Middle frontal gyrus (tissue), 1 donor: ENCODE data around the gene SKP1.

Experiments used
- DNase-seq: peaks from one replicate; pipeline ENCODE4 v3.0.0-alpha.2; 2015; ENCODE audit warnings: low spot score; ENCODE audit errors: extremely low spot score

The SKP1 gene

DNA sequence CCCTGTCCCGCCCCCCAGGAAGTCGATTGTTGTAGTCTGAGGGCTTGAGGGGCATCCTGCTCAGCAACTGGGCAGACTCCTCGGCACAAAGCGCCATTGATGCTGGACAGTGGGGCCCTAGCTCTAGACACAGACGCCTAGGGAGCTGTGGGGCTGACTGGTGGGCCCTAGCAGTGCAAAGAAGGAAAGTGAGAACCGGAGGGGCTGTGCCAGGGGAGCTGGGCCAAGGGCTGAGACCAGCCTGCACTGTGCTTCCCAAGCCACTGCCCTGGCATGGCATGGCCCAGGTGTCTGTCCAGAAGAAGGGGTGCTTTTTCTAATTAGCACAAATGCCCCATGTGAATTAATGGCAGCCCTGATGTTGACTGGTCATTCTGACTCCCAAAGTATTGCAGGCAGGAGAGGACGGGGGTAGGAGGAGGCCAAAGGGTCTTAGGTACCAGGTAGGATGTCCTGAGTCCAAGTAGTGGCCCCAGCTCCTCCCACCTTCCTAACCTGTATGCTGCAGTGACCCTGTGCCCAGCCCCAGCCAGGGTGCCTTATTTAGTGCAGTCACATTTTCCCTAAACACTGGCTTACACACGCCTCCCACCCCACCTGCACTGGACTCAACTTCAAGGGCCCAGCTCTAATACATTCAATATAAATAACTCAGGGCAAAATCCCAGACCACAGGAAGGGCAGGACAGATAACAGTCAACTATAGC is 46.4 kb downstream of the SKP1 start:
- DNase-seq = no peak

DNA sequence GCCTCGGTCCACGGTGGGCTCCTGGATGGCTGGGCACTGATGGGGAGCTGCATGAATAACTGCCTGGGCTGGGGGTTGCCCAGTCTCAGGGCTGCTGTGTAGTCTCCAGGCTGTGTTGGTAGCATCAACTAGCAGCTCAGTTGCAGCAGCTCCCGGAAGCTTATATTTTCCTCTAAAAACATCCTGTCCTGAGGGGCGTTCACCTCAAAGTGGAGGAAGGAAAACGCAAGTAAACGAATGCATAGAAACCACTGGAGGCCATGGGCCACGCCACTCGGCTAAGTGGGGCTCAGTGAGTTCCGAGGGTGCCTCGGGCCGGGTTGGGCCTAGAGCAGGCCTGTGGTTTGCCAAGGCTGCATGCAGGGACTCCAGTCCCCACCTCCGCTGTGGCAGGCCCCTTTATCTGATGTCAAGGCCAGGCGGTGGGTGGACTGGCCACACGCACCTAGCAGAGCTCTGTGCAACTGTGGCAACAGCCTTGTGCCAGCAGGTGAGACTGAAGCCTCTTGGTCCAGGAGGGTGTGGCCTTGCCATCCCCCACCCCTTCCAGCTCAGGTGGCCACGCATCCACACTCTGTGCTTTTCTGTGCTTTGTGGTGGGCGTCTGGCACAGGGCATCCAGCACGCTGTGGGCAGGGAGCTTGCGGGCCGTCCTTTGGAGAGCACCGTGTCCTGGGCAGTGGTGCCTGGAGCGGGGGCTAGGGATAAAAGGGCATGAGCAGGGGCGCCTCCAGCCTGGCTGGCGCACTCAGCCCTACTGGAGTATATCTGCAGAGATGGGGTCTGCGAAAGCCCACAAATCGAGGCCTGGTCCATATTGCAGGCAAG is 47.1 kb downstream of the SKP1 start:
- DNase-seq = no peak

DNA sequence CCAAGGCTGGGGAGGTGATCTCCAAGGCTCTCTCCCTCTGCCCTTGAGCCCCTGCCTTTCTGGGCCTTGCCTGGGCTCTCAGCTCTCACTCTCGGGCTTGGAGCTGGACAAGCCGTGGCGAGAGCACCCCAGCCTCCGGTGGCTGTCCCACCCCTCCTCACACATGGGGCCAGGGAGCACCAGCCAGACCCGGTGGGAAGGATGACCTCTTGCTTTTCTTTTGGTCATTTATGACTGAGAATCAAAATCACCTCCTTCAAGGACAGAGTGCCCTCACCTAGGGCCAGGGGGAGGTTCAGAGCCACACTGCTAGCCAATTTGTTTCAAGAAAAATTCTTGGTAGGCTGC is 48.1 kb downstream of the SKP1 start:
- no peak for DNase-seq

DNA sequence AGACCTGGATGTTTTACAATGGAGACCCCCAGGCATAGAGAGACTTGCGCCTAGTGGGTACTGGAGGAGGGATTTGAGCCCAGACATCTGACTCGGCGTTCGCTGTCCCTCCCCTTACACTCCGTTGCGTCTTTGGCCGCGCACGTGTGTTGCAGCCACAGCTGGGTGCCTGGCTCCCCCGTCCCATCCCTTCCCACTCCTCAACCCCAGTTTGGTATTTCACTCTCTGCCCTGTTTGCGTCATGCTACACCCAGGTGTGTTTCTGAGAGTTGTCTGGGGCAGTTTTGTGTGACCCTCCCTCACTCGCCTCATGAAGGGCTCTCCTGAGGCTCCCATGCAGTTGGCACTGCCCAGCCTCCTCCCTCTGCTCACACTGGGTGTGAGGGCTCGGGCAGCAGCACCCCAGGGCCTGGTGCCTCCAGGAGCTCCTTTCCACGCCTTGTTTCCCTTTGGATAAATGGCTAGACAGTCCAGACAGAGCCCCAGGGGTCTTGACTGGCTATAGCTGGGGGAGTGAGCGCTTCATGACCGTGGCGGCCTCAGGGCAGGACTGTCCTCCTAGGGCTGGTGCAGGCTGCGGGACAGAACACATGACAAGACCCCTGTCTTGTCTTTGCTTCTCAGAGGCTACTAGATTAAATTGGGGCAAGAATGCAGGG is 48.6 kb downstream of the SKP1 start:
- no peak for DNase-seq

DNA sequence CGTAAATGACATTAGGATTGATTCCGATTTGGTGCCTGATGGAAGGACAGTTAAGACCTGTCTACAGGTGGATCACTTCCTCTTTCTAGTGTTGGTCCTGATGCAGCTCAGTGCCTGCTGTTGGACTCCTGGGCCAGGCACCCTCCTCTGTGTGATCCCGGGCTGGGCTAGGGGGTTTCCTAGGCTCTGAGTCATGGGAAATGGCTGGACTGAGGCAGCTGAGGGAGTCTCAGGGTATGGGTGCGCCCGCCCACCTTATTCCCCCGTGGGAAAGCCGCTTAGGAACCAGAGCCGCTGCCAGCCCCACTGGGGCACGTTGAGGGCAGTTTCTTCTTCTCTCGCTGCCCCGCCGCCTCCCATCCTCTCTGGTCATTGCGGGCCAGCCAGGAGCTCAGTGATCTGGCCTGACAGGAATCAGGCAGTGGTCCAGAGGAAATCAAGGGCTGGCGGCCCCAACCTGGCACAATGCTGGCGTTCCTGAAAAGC is 49.3 kb downstream of the SKP1 start:
- no peak for DNase-seq

DNA sequence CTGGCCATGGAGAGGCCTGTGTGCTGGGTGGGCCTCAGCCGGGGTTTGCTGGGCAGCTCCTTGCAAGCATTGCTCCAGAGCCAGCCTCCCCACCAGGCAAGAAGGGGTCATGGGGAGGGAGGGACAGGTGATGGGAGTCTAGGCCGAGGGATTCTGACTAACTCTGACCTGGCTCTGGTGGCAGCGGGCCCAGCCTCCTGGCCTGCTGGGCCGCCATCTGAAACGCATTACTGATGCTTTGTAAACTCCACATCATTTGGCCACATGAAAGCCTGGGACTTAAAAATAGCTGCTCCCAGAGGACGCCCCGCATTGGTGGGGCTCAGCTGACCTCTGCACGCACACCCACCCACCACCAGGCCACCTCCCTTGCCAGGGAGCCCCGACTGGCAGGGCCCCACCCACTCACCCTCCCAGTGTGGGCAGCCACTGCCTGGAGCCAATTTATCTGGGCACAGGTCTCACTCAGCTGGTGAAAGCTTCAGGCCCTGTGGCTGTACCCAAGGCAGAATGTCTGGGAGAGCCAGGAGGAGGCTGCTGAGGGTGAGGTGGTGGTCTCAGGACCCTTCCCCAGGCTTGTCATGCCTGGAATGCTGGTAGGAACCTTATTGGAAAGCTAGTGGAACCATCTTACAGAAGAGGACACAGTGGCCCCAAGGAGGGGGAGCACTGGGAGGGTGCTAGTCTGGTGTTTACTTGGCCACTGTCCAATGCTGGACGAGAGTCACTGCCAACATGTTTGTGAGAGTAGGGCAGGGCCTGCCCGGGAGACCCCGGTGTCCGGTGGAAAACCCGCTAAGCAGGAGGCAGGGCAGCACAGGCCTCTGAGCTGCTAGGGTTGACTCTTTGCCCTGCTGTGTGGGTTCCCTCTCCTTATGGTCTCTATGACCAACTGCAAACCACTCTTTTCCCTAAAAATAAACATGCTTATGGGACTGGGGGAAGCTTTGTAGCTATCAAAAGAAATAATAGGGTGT is 51.4 kb downstream of the SKP1 start:
- no peak for DNase-seq

DNA sequence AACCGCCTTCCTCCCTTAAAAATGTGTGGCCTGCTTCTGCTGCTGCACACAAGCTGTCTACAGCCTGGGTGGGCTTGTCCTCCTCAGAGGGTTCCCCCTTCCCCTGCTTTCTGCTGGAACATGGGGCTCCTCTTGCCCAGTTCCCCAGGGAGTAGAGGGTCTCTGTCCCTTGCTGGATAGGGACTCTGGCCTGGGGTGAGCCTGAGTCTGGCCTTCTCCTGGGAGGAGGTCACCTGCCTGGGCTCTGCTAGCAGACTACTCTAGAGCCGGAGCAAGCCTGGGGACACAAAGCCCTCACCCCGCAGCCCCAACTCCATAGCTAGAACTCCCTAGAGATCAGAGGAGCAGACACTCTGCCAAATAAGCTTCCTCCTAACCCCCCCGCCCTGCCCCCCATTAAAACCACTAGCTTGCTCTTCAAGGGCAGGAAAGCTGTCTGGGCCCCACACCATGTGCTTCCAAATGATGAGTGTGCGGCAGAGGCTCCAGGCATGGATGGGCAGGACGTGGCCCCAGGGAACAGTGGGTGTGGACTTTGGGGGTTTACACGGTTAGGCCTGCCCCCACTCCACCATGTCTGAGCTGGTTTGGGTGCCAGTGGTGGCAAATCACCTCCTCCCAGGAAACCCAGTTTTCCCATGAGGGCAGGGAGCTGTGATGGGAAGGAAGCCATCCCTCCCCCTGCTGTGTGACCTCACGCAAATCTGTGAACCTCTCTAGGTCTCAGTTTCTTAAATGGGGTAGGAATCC is 52.3 kb downstream of the SKP1 start:
- DNase-seq = no peak

DNA sequence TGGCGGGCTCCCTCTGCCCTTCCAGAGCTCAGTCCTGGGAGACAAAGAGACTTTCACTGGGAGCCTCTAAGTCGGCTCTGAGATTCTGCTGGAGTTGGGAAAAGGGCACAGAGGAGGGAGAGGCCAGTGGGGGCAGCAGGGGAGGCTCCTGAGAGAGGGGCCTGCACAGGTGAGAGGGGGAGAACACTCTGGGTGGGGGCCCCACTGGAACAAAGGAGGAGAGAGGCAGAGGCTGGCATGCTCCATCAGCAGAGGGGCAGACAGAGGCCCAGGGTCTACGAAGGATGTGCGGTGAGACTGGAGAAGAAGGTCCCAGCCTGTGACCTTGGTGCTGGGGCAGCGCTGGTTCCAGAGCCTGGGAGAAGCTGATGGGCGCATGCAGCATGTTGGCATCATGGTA is 53.4 kb downstream of the SKP1 start:
- DNase-seq = no peak

DNA sequence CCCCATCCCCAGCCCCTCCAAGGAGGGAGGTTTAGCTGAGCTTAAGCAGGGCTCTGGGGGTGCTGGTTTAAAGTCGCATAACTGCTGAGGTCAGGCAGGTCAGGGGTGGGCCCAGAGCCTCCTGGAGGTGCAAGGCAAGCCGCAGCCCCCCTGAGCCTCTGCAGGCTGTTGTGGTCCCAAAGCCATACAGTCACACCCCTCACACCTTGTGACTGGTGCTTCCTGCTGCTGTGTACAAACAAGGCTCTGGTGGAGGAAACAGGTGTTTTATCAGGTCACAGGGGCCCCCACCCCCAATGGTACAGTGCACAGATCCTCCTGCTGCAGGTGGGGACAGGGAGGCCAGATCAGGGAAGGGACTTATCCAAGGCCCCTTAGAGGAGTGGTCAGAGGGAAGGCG is 54.2 kb downstream of the SKP1 start:
- no peak for DNase-seq

DNA sequence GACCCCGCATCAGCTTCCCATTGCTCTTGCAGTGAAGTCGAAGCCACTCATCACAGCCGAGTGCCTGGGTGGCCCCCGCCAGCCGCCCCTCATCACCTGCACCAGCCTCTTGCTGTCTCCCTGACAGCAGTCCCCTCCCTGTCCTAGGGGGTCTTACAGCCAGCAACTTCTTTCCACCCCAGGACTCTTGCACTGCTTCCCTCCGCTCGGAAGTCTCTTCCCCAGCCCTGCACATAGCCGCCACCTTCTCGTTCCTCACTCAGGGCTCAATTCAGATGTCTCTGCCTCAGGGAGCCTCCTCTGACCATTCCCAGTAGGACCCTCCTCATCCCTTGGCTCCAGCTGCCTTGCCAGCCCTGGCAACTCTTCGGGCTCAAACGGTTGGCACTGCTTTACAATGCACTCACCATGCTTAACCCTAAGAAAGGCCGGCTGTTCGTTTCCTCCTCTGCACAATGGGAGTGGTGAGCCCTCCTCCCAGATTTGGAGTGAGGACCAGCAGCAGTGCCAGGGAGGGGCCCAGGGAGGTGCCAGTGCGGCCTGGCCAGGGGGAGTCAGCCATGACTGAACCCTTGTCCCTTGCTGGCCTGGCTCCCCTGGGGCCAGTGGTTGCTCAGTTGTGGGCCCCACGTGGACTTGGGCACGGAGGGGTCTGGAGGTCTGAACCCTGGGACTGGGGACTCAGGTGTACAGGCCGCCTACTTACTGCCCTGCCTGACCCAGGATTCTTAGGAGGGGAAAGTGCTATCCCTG is 56.2 kb downstream of the SKP1 start:
- DNase-seq = no peak

DNA sequence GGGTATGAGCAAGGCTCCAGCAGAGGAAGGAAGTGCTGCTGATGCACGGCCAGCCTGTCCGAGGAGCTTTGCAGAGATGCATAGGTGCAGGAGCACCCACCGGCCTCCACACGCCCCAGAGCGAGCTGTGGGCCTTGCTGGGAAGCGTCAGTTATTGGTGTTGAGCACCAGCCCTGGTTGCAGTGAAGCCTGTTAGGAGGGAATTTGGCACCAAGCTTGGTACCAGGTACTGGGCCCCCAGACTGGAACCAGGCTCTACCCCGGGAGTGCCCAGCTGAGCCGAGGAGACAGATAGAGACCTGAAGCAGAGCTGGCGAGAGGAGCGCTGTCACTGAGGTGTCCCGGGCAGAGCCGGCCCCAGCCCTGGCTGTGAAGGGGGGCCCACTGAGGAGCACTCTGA is 57.0 kb downstream of the SKP1 start:
- no peak for DNase-seq

DNA sequence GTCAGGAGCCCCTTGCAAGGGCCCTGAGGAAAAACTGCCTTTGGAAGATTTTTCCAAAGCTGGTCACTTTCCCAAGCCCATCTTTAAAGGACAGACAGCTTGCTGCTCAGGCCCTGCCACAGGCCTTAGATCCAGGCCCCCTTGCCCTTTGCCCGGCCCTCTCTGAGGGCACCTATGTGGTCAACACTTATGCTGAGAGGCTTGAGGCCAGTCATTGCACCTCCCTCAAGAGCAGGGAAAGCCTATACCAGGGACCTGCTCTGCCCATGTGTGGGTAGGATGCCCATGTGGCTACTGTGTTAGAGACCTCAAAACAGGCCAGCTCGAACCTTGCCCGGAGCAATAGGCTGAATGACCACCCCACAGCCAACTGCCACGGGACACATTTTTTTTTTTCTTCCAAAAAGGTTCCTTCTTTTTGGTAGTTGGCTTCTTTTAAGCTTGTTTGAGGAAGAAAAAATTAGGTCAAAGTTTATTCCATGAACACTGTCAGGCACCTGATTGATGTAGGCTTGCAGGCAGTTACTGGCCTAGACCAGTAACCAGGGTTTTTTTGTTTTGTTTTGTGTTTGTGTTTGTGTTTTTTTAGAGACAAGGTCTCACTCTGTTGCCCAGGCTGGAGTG is 58.4 kb downstream of the SKP1 start:
- no peak for DNase-seq

DNA sequence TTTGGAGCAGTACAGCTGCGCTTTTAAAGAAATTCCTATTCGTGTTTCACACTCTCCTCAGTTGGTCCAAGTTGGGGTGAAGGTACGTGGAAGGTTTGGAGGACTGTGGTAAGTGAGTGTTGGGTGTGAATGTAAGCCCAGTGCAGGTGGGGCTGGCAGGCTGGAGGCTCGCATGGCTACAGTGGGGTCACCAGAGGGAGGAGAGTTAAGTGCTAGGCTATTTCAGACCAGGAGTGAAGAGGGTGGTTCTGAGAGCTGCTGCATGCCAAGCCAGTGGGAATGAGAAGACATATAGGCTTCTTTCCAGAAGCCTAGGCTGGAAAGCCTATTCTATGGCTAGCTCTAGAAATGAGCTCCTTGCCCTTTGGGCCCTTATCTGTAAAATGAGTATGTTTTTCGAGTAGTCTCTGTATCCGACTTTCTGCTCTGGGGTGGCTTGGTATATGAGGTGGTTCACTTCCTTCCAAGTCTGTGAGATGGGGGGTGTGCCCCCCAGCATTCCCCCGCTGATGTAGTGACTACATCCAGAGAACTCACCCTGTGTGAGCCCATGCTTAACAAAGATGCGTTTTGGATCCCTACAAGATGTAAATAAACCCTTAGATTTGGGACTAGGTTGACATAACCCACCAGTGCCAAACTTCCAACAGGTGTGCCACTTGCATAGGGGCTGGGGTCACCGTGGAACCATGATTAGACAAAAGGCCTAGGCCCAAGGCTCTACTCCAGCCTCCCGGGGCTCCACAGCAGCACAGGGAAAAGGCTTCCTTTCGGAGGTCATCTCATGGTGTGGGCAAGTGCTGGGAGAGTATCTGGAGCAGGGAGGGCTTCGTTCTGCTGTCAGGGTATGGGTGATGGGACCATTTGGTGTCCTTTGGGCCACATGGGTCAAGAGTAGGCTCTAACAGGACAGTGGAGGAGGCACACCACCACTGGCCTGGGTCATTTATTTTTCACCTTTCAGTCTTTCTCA is 59.7 kb downstream of the SKP1 start:
- DNase-seq = no peak

DNA sequence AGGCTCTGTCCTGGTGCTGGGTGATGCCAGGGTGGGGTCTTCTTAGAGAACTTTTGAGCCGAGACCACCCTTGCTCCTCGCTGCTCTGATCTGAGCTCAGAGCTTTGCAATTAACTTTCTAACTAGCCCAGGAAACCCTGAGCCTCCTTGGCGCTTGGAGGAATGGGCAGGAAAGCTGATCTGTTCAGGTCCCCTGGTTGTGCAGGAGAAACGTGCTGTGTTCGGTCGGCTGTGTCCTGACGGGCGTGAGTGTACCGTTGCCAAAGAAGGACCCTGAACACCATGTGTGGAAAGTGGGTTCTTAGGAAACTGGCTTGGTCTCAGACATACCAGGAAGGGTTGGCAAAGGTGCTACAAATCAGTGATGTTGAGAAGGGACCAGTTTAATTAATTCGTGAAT is 60.5 kb downstream of the SKP1 start:
- DNase-seq = no peak

DNA sequence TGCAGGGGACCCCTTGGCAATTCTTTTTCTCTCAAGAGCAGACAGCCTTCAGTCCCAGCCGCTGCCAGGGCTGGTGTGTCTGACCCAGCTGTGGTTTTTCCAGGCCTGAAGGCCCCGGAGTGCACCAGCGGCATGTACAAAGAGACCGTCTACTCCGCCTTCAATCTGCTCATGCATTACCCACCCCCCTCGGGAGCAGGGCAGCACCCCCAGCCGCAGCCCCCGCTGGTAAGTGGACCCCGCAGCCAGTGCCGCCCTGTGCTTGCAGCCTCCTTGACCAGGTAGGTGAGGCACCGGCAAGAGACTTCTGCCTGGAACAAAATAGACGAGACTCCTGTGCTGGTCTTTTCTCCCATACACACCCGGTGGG is 61.0 kb downstream of the SKP1 start:
- DNase-seq = no peak

DNA sequence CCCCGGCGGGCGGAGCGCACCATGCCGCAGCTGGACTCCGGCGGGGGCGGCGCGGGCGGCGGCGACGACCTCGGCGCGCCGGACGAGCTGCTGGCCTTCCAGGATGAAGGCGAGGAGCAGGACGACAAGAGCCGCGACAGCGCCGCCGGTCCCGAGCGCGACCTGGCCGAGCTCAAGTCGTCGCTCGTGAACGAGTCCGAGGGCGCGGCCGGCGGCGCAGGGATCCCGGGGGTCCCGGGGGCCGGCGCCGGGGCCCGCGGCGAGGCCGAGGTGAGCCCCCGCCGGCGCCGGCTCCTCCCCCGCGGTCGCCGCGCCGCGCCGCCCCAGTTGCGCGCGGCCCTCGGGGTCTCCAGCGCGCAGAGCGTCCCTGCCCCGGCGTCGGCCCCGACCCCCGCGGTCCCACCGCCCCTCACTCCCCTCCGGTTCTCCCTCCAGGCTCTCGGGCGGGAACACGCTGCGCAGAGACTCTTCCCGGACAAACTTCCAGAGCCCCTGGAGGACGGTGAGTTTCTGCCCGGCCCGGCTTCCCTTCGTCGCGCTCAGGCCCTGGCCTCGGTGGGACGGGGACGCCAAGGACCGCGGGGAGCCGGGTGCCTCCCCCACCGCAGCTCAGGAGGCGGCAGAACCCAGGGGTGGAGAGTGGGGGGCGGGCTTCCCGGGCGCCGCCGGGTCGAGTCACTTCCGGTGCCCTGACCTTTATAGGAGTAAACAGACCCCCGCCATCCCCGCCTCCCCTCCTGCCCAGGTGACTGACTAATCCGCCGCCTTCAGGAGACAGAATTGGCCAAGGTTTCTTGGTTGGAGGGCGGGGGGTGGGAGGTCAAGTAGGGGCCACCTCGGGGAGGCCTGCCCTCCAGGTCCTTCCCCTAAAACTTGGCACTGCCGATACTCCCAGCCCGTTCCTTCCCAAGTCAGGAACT is 61.6 kb downstream of the SKP1 start:
- no peak for DNase-seq
